AG04449 (cell line): Measurements from ENCODE around the gene GNAI2.

ENCODE experiments used
- CTCF ChIA-PET: fragments of 350-600 bp; formaldehyde crosslinking; extraction: SDS; loops from one replicate; lab custom pipeline; 2021; ENCODE audit warnings: antibody characterized with exemption; lab: Yijun Ruan, JAX
- POLR2A ChIA-PET: fragments of 400-600, 350-600 bp; formaldehyde crosslinking; extraction: SDS; loops from one replicate; lab custom pipeline; 2020; ENCODE audit warnings: antibody characterized with exemption, inconsistent platforms; lab: Yijun Ruan, JAX
- DNase-seq: peaks from one replicate; pipeline ENCODE4 v3.0.0-alpha.2; 2010; ENCODE audit warnings: low read depth, low spot score
- H3K4me3 ChIP-seq: 2 replicates; pipeline ENCODE4 v1.5.1; 2011; ENCODE audit warnings: low read depth, mild to moderate bottlenecking, control low read depth, low read length
- CTCF ChIP-seq: IDR thresholded peaks from one replicate; pipeline ENCODE4 v1.5.1; 2011; ENCODE audit warnings: mild to moderate bottlenecking, moderate library complexity, low read length, control low read depth, inconsistent platforms; ENCODE audit not compliant: insufficient read depth; ENCODE audit errors: missing control alignments

The GNAI2 gene

GRCh38 chr3:50219285-50219684 is 16.7 kb upstream of the GNAI2 start:
- H3K4me3 ChIP-seq, result no peak overlapping the region
- ChIA-PET POLR2A (interaction anchor here (0.6 kb wide), 1 partner anchor 90 kb away, joined by 3 read pairs; no protein-coding TSS in a partner anchor), CTCF (interaction anchor here (0.8 to 47.4 kb wide), 6 partner anchors 4 to 96 kb away, joined by 3 to 1609 read pairs (median 365); partner anchors contain the start of genes GNAT1, LSMEM2, SEMA3B and SLC38A3)
- no peak for TF ChIP-seq CTCF
- DNase-seq, result no peak

GRCh38 chr3:50220109-50220508 is 15.9 kb upstream of the GNAI2 start:
- CTCF ChIA-PET, result interaction anchor here (1.1 to 47.4 kb wide), 5 partner anchors 3 to 46 kb away, joined by 3 to 1609 read pairs (median 365); partner anchors contain the start of genes GNAT1, LSMEM2, SEMA3B and SLC38A3
- POLR2A ChIA-PET, result no interaction called here
- TF ChIP-seq CTCF, result no peak
- DNase-seq, result no peak
- H3K4me3 ChIP-seq, result no peak overlapping the region

DNA sequence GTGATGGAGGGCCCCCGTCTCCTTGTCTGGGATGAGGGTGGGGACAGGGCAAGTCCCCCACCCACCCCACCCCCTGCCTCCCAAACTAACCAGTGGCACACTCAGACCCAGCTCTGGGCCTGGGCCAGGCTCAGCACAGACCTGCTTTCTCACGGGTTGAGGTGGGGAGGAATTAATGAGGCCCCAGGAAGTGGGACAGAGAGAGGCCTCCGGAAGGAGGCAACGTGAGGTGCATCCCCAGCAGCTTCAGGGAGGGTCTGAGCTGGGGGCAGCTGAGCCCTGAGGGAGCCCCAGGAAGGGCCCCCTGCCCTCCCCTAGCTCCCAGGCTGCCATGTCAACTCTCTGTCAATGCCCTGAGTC is 15.0 kb upstream of the GNAI2 start:
- CTCF ChIA-PET, result interaction anchor here (1.1 to 47.4 kb wide), 5 partner anchors 9 to 100 kb away, joined by 3 to 1609 read pairs (median 365); partner anchors contain the start of genes GNAT1, LSMEM2, SEMA3B and SLC38A3

GRCh38 chr3:50221411-50222168 is 14.4 kb upstream of the GNAI2 start:
- ChIA-PET CTCF (interaction anchor here (1.0 to 47.4 kb wide), 6 partner anchors 8 to 101 kb away, joined by 3 to 1609 read pairs (median 185); partner anchors contain the start of genes GNAT1, LSMEM2, SEMA3B and SLC38A3), POLR2A (no interaction called here)
- TF ChIP-seq CTCF, result no peak
- DNase-seq, result no peak
- H3K4me3 ChIP-seq, result no peak overlapping the region

More for the DNA sequence above, 15.0 kb upstream of the GNAI2 start:
- TF ChIP-seq CTCF, result no peak
- POLR2A ChIA-PET, result no interaction called here
- no peak for DNase-seq
- no peak overlapping the region for H3K4me3 ChIP-seq

- TF ChIP-seq CTCF, result no peak
- no peak overlapping the region for H3K4me3 ChIP-seq
- POLR2A ChIA-PET, result no interaction called here
Measured at GRCh38 chr3:50222169-50222528, 13.9 kb upstream of the GNAI2 start.

DNA sequence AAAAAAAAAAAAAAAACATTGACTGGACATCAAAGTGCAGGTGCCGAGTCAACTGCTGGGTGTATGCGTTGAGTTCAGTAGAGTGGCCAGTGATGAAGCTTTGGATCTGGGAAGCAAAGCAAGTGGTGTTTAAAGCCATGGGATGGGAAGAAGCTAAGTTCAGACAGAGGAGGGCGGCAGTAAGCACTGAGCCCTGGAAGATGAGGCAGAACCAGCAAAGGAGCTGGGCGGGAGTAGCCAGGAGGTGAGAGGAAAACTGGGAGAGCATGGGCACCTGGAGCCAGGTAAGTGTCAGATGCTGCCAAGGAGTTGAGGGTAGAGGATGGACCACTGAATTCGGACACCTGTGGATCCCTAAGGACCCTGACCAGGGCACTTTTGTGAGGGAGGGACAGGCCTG is 11.4 kb upstream of the GNAI2 start:
- no peak overlapping the region for H3K4me3 ChIP-seq
- POLR2A ChIA-PET, result no interaction called here
- no peak for DNase-seq
- TF ChIP-seq CTCF, result no peak
- CTCF ChIA-PET, result interaction anchor here (1.0 to 47.4 kb wide), 8 partner anchors 9 to 103 kb away, joined by 3 to 1609 read pairs (median 36); partner anchors contain the start of genes GNAT1, LSMEM2, SEMA3B and SLC38A3

More at GRCh38 chr3:50222169-50222528, 13.9 kb upstream of the GNAI2 start:
- DNase-seq, result no peak
- CTCF ChIA-PET, result interaction anchor here (1.0 to 47.4 kb wide), 5 partner anchors 14 to 101 kb away, joined by 3 to 1609 read pairs (median 365); partner anchors contain the start of genes GNAT1, LSMEM2, SEMA3B and SLC38A3
